Psoas muscle (tissue), 8 donors: ENCODE data around the gene SFTPB. TPM values are rescaled to one million over a fixed set of nuclear protein-coding genes. Genes with fewer than 3 reads are reported as not detected.
A peak's percentile ranks its signal among the peaks of the same experiment; 100 is the strongest.

Experiments used
- ATAC-seq, 4 donors: fragments of 200-7000 bp; cut with Tn5 transposase; one replicate each; pipeline ENCODE4 v1.9.1; 2020; ENCODE audit warnings: moderate library complexity in 3 of 4, mild to moderate bottlenecking in 2 of 4
- DNase-seq, 2 donors: peaks; one replicate each; pipeline ENCODE4 v3.0.0-alpha.2; 2020
- H3K27ac ChIP-seq: fragments of 200-600 bp; one replicate; pipeline ENCODE4 v1.8.0; 2022
- H3K27me3 ChIP-seq, 3 donors: fragments of 200-600 bp in 1 of 3; one replicate each; pipeline versions ENCODE4 v1.6.1 to v1.8.0; 2013 to 2022; ENCODE audit warnings: low read length in 2 of 3, mild to moderate bottlenecking in 2 of 3, moderate library complexity in 1 of 3; ENCODE audit not compliant: insufficient read depth in 3 of 3
- H3K36me3 ChIP-seq, 2 donors: fragments of 200-600 bp in 1 of 2; one replicate each; pipeline versions ENCODE4 v1.6.1 to v1.8.0; 2013 to 2022; ENCODE audit warnings: low read depth in 1 of 2, mild to moderate bottlenecking in 1 of 2, moderate library complexity in 1 of 2; ENCODE audit not compliant: insufficient read depth in 1 of 2
- H3K4me1 ChIP-seq: fragments of 200-600 bp; one replicate; pipeline ENCODE4 v1.8.0; 2022
- H3K4me3 ChIP-seq: fragments of 200-600 bp; one replicate; pipeline ENCODE4 v1.8.0; 2022; ENCODE audit warnings: mild to moderate bottlenecking
- H3K9me3 ChIP-seq: fragments of 200-600 bp; one replicate; pipeline ENCODE4 v1.8.0; 2022
- WGBS, 3 donors: extraction: QIAGEN DNeasy Blood & Tissue Kit; methylation state at CpG; one replicate each; pipeline versions ENCODE4 v1.1.6 to v1.1.7; 2013; 5-methylcytosine and 5-hydroxymethylcytosine counted together
- intact Hi-C, 2 donors: fragments of 100-400 bp; cut with DNase I; formaldehyde crosslinking; loops; one replicate each; pipeline versions ENCODE4 v1.11.0 to v1.14.2; 2022
- polyA plus RNA-seq, 3 donors: library from polyadenylated mRNA; stranded (reverse); fragments of 200-250 nt; gene quantifications; one replicate each; pipeline ENCODE4 v1.2.3, GENCODE V29; 2013
- total RNA-seq, 4 donors: library from RNA; stranded (reverse); fragmentation: NEBNext Ultra II Directional in 2 of 4; extraction: Animal tissue kit (Norgen Biotek cat#: 25700) in 2 of 4; gene quantifications; one replicate each; pipeline versions ENCODE4 v1.2.1 to v1.2.4, GENCODE V29; 2021 to 2023
- TF ChIP-seq, protein P1 (sequence below): fragments of 200-600 bp; IDR thresholded peaks from one replicate; pipeline ENCODE4 v1.8.0; 2022; ENCODE audit warnings: antibody characterized with exemption
- donor health status: healthy with polysubstance abuse.
- donor health status: DM: no; HTN: no; CAD: no; lungs with moderate emphysema.
- donor health status: Bipolar disorder and iron deficiency.
- donor health status: healthy.
- donor health status: DM: yes; HTN: yes; CAD: no.
- donor health status: DM: no; HTN: no; CAD: no.
- donor health status: DM: no; HTN: no; CAD: no.
- donor health status: DM: yes; HTN: yes; CAD: no.

Gene SFTPB
- total and polyA plus RNA-seq, 7 donors = 0.04 to 1.5 (median 0.98) TPM

GRCh38 chr2:85681372-85681763 is 13.4 kb upstream of the SFTPB start:
- TF ChIP-seq, protein P1, sequence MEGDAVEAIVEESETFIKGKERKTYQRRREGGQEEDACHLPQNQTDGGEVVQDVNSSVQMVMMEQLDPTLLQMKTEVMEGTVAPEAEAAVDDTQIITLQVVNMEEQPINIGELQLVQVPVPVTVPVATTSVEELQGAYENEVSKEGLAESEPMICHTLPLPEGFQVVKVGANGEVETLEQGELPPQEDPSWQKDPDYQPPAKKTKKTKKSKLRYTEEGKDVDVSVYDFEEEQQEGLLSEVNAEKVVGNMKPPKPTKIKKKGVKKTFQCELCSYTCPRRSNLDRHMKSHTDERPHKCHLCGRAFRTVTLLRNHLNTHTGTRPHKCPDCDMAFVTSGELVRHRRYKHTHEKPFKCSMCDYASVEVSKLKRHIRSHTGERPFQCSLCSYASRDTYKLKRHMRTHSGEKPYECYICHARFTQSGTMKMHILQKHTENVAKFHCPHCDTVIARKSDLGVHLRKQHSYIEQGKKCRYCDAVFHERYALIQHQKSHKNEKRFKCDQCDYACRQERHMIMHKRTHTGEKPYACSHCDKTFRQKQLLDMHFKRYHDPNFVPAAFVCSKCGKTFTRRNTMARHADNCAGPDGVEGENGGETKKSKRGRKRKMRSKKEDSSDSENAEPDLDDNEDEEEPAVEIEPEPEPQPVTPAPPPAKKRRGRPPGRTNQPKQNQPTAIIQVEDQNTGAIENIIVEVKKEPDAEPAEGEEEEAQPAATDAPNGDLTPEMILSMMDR = no peak
- H3K4me3 ChIP-seq = no peak overlapping the region
- ATAC-seq = peak; percentile 41 to 84 (median 75)
- H3K27me3 ChIP-seq = no peaks in the 10 kb centered on the region
- WGBS, 3 donors = 46 to 52% (median 48%) methylated on average over 5 of the region's 5 CpGs
- H3K4me1 ChIP-seq = peaks cover 26% of the 10 kb centered on the region
- DNase-seq = peak; percentile 54 to 77
- intact Hi-C loops = loop anchor here in 1 of 2 donors (2.0 kb wide), 1 partner anchor 25 kb away; no protein-coding TSS in a partner anchor
- no peaks in the 10 kb centered on the region for H3K36me3 ChIP-seq
- H3K27ac ChIP-seq = peak overlapping the region; percentile 86
- no peaks in the 10 kb centered on the region for H3K9me3 ChIP-seq

DNA sequence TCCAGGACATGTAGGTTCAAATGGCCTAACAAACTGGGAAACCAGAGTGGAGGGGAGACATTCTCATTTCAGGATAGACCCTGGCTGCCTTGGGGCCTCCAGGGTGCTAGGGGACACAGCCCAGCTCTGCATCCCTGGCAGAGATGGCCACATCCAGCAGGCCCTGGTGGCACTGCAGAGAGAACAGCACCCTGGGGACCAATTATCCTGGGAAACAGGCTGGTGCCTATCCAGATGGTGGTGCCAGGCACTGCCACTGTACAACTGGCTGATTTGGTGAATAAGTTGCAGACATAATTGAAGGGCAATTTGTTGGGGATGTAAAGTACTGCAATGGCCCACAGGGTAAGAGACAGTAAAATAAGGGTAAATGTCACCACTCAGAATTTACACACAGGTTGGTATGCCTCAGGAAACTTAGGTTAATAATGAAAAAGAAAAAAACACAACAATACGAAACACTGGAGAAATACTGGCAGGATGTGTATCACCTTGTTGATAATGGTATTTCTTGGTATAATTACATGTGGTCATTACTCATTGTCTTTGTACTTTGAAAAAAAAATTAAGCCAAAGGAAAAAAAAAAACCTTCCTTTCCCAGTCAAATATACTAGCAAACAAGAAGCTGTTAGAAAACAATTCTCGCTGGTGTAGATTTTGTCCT is 12.8 kb upstream of the SFTPB start:
- Histone ChIP-seq H3K9me3 (no peaks in the 10 kb centered on the region), H3K27ac (peak overlapping the region; percentile 86), H3K36me3 (no peaks in the 10 kb centered on the region), H3K27me3 (no peaks in the 10 kb centered on the region), H3K4me3 (no peak overlapping the region), H3K4me1 (peaks cover 26% of the 10 kb centered on the region)
- no peak for ATAC-seq
- intact Hi-C loops = loop anchor here in 1 of 2 donors (2.0 kb wide), 1 partner anchor 26 kb away; no protein-coding TSS in a partner anchor
- no peak for DNase-seq
- WGBS, 3 donors = 68 to 78% (median 73%) methylated on average over 2 of the region's 2 CpGs
- TF ChIP-seq, protein P1 = no peak

DNA sequence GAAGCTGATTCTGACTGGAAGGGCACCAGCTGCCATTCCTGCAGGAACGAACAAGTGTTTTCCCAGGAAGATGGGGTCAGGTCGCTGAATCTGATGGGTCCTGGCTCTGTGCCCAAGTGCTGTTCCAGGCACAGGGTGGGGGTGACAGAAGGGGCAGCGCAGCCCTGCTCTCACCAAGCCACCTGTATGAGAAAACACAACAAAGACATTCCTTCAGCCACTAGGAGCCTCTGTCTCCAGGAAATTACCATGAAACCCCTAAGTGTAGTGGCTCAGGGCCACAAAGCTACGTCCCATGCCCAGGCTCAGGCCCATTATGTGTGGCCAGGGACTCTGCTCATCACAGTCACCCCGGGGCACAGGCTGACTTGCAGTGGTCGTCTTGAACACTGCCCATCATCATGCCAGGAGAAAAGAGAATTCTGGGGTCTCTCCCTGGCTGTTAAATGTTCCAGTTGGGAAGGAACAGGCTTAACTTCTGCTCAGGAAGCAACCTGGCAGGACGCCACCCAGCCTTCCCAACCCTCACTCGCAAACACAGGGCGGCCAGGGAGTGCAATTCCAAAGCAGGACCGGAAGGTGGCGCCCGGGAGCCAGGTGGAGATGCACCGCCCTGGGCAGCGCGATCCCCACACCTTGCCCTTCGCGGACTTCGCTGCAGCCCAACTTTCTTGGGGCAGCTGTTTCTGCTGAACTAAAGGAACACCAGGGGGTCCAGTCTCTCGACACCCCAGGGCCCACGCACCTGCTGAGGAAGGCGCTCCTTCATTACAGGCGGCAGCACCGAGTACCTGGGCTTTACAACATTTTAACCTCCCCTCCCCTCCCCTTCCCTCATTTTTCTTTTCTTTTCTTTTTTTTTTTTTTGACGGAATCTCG is 11.0 kb upstream of the SFTPB start:
- Histone ChIP-seq H3K4me3 (no peak overlapping the region), H3K36me3 (no peaks in the 10 kb centered on the region), H3K4me1 (peaks cover 26% of the 10 kb centered on the region), H3K27me3 (no peaks in the 10 kb centered on the region), H3K9me3 (no peaks in the 10 kb centered on the region), H3K27ac (no peak overlapping the region)
- DNase-seq (peak; percentile 92 to 95), ATAC-seq (peak; percentile 66 to 84 (median 71))
- TF ChIP-seq, protein P1 = peak; percentile 99
- 21 to 22% (median 21%) methylated on average over 25 of the region's 25 CpGs for WGBS, 3 donors
- intact Hi-C loops = loop anchor here in 1 of 2 donors (1.0 kb wide), 2 partner anchors 28 to 135 kb away; no protein-coding TSS in a partner anchor

- Histone ChIP-seq H3K4me3 (no peak overlapping the region), H3K27ac (no peak overlapping the region), H3K27me3 (no peaks in the 10 kb centered on the region), H3K4me1 (peaks cover 26% of the 10 kb centered on the region), H3K36me3 (no peaks in the 10 kb centered on the region), H3K9me3 (no peaks in the 10 kb centered on the region)
- ATAC-seq (no peak), DNase-seq (no peak)
- 74 to 82% (median 77%) methylated on average over 3 of the region's 3 CpGs for whole genome bisulfite sequencing, 3 donors
- TF ChIP-seq, protein P1 = no peak
- intact Hi-C loops = no loop called here
These were observed 10.4 kb upstream of the SFTPB start for GRCh38 chr2:85678377-85678776.
